Suppressor macrophage treated with lipopolysaccharide for 1 hour (primary cell): ENCODE measurements around the gene KRT72.
A peak's percentile ranks its signal among the peaks of the same experiment; 100 is the strongest.

Experiments used
- DNase-seq, 3 donors: peaks; one replicate each; pipeline ENCODE4 v3.0.0-alpha.2; 2020 to 2022

Gene KRT72

GRCh38 chr12:52600941-52601481 is at the start of gene KRT72:
Gene KRT72, minus strand, starts transcription at chr12:52601463. Its CDS starts 11 bp downstream, at chr12:52601452.
- no peak for DNase-seq

DNA sequence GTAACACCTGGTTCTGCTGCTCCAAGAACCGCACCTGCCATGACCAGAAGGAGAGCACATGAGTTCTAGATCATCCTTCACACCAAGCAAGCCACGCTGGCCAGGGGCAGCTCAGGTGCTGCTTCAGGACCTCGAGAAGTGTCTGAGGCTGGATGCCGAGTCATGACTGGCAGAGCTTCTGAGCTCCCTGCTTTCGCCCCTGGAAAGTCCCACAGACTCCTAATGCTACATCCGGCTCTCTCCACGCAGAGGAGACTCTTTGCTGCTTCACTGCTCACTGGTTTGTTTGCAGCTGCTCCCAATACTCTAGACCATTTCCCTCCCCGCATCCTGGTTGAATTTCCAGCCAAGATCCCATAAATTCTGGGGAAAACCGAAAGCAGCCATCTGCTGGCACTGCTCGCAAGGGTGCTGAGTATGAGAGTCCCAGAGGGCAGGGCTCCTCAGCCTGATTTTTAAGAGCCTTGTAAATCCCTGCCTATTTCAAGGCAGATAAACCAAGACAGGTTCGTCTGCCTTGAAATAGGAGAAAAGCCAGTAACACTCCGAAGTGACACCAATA is 49.3 kb upstream of the KRT72 start:
- no peak for DNase-seq

DNA sequence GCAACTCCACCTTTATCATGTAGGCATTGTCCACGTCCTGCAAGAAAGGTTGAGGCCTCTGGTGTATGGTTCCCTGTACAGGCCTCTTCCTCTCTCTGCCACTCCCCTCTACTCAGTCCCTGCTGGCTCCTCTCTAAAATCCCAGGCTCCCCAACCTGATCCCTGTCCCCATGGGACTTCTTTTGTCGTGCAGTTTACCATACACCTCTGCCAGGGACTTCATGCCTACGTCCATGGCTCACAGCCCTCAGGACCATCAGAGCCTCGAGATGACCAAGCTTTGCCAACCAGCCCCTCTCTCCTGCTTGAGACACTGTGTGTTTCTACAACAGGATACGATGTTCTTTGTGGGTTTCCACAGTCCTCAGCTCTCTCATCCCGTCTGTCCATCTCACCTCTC is 47.8 kb upstream of the KRT72 start:
- no peak for DNase-seq

- DNase-seq, result no peak
Observed at GRCh38 chr12:52648012-52648550, 46.8 kb upstream of the KRT72 start.

DNA sequence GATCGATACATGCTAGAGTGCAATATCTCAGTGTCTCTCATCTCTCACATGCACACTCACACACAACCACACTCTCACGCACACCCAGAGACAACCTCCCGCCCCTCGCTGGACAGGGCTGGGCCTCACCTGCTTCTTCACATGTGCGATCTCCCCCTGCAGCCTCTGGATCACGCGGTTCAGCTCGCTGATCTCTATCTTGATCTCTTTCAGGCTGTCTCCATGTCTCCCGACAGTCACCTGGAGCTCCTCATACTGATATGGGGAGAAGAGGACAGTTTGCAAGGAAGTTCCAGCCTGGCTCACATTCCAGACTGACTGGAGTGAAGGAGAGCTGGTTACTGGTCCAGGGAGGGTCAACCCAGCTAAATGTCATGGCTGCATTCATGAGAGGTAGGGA is 46.3 kb upstream of the KRT72 start:
- no peak for DNase-seq

- no peak for DNase-seq
Observed at GRCh38 chr12:52646613-52647012, 45.4 kb upstream of the KRT72 start.

- peak; percentile 64 to 73 (median 69) for DNase-seq
Observed at GRCh38 chr12:52645982-52646381, 44.7 kb upstream of the KRT72 start.

GRCh38 chr12:52645120-52645761 is 44.0 kb upstream of the KRT72 start:
- no peak for DNase-seq

GRCh38 chr12:52644078-52644415 is 42.8 kb upstream of the KRT72 start:
- no peak for DNase-seq

- DNase-seq, result no peak
Observed at GRCh38 chr12:52643233-52644077, 42.2 kb upstream of the KRT72 start.

DNA sequence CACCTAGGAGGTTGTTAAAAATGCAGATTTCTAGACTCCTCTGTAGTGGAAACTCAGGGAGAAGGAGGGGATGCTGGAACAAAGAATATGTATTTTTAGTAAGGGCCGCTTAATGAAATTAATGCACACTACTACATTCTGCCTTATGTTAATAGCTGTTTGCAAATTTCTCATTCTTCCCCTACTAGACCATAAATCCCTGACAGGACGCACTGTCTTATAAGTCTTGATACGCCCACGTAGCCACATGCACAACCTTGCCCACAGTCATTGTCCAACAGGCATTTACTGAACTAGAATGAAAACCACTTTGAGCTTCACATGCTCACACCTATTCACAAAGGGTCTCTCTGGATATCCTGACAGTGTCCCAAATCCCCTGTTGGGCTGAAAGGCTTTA is 40.2 kb upstream of the KRT72 start:
- no peak for DNase-seq

GRCh38 chr12:52637299-52637698 is 36.0 kb upstream of the KRT72 start:
- no peak for DNase-seq

- no peak for DNase-seq
Observed at GRCh38 chr12:52636592-52637258, 35.5 kb upstream of the KRT72 start.

DNA sequence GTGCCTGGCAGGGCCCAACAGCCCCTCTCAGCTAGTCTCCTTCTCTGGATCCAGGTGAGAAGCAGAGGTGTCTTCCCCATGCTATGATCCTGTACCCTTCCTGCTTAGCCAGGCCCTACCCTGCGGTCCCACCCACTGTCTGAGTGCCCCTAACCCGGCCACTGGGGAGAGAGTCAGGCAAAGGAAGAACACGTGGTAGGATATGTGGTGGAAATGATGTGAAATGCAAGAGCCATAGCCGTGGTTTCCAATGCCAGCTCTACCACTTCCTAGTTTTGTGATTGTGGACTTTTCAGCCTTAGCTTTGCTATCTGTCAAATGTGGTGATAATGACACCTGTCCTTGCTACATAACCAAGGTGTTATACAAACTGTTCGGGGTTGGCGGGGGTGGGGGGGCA is 34.9 kb upstream of the KRT72 start:
- DNase-seq, result no peak

DNA sequence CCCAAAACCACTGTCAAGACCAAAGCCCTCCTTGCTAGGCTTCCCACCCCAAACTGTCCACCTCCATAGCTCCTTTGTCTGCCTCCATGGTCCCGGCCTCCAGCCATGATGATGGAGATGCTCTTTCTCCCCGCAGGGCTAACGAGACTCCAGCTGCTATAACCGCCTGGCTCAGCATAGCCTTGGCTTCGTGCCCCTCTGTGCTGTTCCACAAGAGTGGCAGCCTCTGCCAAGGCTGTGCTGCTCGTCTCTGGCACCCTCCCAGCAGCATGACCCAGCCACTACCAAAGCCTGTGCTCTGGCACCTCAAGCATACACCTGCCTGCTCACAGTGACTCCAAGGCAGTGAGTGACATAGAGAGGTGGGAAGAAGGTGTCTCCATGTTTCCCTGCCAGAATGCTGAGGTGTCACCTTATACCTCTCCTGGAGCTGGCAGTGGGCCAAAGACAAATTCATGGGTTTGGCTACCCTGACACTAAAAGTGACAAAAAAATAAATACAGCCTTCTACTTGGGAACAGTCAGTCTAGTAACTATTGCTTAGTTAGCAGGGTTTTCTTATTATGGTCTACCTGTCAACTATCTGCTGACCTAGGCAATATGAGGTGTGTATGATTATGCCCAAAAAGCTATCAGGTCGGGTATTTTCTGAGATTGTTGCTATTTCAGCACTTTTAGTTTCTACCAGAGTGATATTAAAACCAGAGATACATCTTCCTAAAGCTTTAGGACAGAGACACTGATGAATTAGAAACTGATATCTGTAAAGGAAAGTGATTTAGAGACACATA is 33.2 kb upstream of the KRT72 start:
- DNase-seq, result no peak

DNA sequence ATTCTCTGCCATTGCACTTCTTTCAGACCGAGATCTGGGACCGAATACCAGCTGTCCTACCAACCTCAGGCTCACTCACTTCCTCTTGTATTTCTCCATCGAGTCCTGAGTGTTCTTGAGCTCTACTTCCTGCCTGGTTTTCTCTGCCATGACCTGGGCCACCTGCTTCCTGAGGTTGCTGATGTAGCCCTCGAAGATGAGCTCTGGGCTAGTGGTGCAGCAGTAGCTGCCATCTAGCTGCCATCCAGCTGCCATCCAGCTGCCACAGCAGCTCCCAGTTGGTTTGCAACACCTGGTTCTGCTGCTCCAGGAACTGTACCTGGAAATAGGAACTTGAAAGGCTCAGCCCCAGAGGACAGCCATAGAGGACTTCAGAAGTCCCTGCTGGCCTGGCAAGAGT is 32.1 kb upstream of the KRT72 start:
- DNase-seq, result no peak

- DNase-seq, result no peak
Observed at GRCh38 chr12:52632656-52633055, 31.4 kb upstream of the KRT72 start.

- DNase-seq, result no peak
Observed at GRCh38 chr12:52631676-52632459, 30.6 kb upstream of the KRT72 start.

- DNase-seq, result no peak
Observed at GRCh38 chr12:52631264-52631663, 30.0 kb upstream of the KRT72 start.

GRCh38 chr12:52630599-52631200 is 29.4 kb upstream of the KRT72 start:
- DNase-seq, result no peak

GRCh38 chr12:52630008-52630500 is 28.8 kb upstream of the KRT72 start:
- peak in 1 of 3 donors; percentile 8 for DNase-seq
